ENCODE results near the gene CACHD1.

DNA sequence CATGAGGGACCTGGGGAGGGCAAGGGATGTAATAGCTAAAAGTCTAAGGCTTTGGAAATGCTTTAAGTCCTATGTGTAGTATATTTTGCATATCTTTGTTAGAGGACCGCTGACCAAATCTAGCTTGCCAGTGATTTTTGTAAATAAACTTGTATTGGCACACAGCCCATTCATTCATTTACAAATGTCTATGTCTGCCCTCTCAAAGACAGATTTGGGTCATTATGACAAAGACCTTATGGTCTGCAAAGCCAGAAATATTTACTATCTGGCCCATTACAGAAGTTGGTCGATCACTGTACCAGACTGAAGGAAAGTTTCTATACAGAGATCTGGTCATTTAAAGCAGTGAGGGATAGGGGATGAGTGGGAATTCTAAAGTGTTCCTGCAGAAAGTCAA lies 154.9 kb downstream of the CACHD1 start:
- TF ChIP-seq CTCF (IDR thresholded peaks at IDR 0.05; ENCODE audit: insufficient read depth, low read length) (no peak), POLR2AphosphoS5 (IDR thresholded peaks at IDR 0.05; ENCODE audit: low read depth) (no peak), GABPA (IDR thresholded peaks at IDR 0.05; ENCODE audit: low read depth) (no peak), SPI1 (IDR thresholded peaks at IDR 0.05; ENCODE audit: borderline replicate concordance, low read depth) (no peak)
- TF ChIP-seq, protein P1, sequence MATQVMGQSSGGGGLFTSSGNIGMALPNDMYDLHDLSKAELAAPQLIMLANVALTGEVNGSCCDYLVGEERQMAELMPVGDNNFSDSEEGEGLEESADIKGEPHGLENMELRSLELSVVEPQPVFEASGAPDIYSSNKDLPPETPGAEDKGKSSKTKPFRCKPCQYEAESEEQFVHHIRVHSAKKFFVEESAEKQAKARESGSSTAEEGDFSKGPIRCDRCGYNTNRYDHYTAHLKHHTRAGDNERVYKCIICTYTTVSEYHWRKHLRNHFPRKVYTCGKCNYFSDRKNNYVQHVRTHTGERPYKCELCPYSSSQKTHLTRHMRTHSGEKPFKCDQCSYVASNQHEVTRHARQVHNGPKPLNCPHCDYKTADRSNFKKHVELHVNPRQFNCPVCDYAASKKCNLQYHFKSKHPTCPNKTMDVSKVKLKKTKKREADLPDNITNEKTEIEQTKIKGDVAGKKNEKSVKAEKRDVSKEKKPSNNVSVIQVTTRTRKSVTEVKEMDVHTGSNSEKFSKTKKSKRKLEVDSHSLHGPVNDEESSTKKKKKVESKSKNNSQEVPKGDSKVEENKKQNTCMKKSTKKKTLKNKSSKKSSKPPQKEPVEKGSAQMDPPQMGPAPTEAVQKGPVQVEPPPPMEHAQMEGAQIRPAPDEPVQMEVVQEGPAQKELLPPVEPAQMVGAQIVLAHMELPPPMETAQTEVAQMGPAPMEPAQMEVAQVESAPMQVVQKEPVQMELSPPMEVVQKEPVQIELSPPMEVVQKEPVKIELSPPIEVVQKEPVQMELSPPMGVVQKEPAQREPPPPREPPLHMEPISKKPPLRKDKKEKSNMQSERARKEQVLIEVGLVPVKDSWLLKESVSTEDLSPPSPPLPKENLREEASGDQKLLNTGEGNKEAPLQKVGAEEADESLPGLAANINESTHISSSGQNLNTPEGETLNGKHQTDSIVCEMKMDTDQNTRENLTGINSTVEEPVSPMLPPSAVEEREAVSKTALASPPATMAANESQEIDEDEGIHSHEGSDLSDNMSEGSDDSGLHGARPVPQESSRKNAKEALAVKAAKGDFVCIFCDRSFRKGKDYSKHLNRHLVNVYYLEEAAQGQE (IDR thresholded peaks at IDR 0.05; ENCODE audit: insufficient replicate concordance, low read depth) = no peak

Measured in HL-60 (cell line).